ENCODE results near the gene SGMS1. TPM values are rescaled to one million over a fixed set of nuclear protein-coding genes. Genes with fewer than 3 reads are reported as not detected.

SGMS1 gene
- total RNA-seq, 3 donors from 2014 or later, result 10.6 to 16.5 (median 14.1) TPM

DNA sequence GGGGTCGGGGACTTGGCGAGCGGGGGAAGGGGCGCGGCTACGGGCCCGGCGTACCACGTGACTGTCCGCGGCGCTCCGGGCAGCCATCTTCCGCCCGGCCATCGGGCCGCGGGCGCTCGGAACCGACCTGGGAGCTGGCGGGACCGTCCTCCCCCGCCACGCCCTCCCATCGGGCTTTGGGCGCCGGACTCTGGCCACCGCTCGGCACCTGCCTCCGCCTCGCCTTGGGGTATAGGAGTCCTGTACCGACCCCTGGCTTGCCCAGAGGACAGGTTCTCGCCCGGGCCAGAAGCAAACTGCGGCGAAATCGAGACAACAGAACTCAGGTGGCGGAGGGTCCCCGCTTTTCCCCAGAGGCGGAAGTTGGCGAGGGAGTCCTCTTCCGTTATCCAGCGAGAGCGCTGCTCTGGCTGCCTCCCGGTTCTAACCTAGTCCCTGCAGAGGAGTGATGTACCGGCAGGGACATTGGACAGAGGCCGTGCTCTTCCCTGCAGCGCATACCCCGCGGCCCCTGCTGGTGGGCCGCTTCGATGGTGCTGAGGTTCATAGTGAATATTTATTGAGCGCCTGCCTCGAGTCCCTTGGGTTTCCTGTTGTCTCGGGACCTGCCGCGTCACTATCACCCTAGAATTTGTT is 1.2 kb upstream of the SGMS1 start:
- peak; percentile 54 for DNase-seq
- H3K4me1 Mint-ChIP-seq (ENCODE audit: low read depth), result peaks cover 42% of the 10 kb centered on the region
- H3K27me3 Mint-ChIP-seq (ENCODE audit: low read depth), result no peaks in the 10 kb centered on the region
- no peaks in the 10 kb centered on the region for H3K9me3 Mint-ChIP-seq
- H3K36me3 Mint-ChIP-seq (ENCODE audit: insufficient read depth), result no peaks in the 10 kb centered on the region
- peak; percentile 36 for ATAC-seq
- H3K4me3 Mint-ChIP-seq, result peak overlapping the region; percentile 89

DNA sequence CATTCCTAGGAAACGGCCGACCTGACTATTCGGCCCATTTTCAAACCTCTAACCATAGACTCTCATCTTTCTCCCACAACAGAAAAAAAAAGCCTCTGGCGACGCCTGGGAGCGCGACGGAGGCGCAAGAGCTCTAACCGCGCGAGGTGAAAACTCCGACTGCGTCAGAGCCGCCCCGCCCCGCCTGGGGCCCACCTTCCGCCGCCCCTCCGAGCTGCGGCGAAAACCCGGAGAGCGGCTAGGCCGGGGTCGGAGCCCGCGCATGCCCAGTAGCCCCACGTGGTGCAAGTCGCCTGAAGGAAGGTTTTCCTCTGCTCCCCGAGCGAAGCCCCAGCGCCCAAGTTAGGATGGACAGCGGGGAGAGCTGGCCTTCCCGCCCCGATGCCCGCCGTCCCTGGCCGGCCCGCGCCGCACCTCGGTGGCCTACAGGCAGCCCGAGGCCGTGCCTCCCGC is 683 bp upstream of the SGMS1 start:
- H3K4me1 Mint-ChIP-seq (ENCODE audit: low read depth), result peaks cover 42% of the 10 kb centered on the region
- DNase-seq (peak; percentile 97), ATAC-seq (peak; percentile 68 to 69)
- H3K36me3 Mint-ChIP-seq (ENCODE audit: insufficient read depth), result no peaks in the 10 kb centered on the region
- no peaks in the 10 kb centered on the region for H3K9me3 Mint-ChIP-seq
- no peaks in the 10 kb centered on the region for H3K27me3 Mint-ChIP-seq (ENCODE audit: low read depth)
- H3K4me3 Mint-ChIP-seq, result peak overlapping the region; percentile 96

DNA sequence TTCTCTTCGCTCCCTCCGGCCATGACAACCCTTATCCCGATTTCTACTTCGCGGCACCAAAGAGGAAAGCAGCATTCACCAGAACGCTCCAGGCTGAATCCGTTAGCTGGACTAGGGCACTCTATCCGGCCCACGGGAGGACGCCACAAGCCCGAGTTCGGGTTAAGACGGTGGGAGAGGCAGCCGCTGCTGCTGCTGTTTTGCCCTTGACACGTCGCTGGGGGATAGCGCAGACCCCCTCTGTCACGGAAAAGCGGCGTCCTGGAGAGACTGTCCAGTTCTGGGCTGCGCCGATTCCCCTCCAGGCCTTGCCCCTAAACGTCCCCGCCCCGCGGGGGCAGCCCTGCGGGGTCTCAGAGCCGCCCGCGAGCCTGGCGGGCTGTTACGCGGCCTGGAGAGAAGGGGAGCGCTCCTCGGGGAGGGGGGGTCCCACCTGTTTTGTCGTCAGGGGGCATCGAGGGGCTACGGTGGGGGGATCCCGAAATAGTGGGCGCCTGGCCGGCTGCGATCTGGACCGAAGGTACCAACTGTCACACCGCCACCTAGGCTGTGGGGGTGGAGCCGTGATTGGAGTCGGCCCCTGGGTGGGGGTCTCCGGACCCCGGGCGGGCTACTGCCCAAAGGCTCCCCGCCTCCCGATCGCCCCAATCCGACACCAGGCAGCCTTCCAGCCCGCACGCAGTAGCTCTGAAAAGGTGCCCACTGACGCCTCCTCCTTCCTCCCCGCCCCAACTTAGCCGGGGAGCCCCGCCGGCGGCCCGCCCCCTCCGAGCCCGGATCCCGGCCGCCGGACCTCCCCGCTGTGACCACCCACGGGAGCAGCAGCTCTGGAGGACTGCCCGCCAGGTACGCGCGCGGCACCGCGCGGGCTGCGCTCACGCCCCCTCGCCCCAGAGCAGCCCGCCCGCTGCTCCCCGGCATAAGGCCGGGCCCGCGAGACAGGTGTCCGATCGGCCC is 772 bp downstream of the SGMS1 start:
- ATAC-seq, result peak; percentile 15 to 21
- H3K36me3 Mint-ChIP-seq (ENCODE audit: insufficient read depth), result no peaks in the 10 kb centered on the region
- DNase-seq, result peak; percentile 26
- H3K4me3 Mint-ChIP-seq, result peak overlapping the region; percentile 96
- no peaks in the 10 kb centered on the region for H3K9me3 Mint-ChIP-seq
- peaks cover 51% of the 10 kb centered on the region for H3K4me1 Mint-ChIP-seq (ENCODE audit: low read depth)
- H3K27me3 Mint-ChIP-seq (ENCODE audit: low read depth), result no peaks in the 10 kb centered on the region

DNA sequence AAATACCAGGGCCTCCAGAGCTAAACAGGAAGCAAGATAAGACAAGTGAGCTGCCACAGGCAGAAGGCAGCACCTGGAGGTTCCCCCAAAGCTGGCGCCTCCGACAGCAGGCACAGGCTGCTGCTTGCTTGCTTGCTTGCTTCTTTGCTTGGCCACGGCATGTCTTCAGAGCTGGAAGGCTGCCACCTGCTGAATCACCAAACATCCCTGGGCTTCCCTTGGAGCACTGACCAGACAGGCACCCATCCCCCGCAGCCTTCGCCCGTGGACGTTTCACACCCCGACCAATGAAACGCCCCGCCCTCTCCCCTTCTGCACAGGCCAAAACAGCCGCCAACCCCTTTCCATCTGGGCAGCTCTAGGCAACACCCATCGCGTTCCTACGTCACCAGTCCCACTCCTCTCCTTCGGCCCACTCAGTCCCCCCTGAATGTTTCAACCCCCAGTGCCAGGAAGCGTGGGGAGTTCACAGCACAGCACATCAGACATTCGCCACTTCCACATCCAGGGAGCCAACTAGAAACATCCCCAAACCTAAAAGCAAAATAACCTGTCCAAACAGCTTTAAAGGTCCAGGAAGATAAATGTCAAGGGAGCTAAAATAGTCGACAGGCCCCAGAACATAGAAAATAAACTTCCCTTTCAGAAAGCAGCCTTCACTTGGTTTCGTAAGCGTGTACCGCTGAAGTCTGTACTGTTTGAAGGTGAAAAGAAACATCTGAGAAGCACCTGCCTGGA is 1.6 kb downstream of the SGMS1 start:
- Mint-ChIP-seq H3K27me3 (ENCODE audit: low read depth) (no peaks in the 10 kb centered on the region), H3K4me3 (peak overlapping the region; percentile 96), H3K4me1 (ENCODE audit: low read depth) (peaks cover 55% of the 10 kb centered on the region), H3K9me3 (no peaks in the 10 kb centered on the region), H3K36me3 (ENCODE audit: insufficient read depth) (no peaks in the 10 kb centered on the region)
- ATAC-seq (no peak), DNase-seq (peak; percentile 48)

DNA sequence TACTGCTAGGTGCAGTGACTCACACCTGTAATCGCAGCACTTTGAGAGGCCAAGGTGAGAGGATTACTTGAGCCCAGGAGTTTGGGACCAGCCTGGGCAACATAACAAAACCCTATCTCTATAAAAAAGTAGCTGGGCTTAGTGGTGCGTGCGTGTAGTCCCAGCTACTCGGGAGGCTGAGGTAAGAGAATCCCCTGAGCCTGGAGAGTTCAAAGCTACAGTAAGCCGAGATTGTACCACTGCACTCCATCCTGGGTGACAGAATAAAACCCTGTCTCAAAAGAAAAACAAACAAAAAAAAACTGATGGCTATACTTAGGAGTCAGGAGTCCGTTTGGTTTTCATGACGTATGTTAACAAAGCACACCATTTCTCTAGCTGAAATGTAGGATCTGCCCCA is 2.9 kb downstream of the SGMS1 start:
- Mint-ChIP-seq H3K4me3 (peak overlapping the region; percentile 37), H3K4me1 (ENCODE audit: low read depth) (peaks cover 56% of the 10 kb centered on the region), H3K36me3 (ENCODE audit: insufficient read depth) (no peaks in the 10 kb centered on the region), H3K27me3 (ENCODE audit: low read depth) (no peaks in the 10 kb centered on the region), H3K9me3 (no peaks in the 10 kb centered on the region)
- ATAC-seq, result no peak
- DNase-seq, result no peak

DNA sequence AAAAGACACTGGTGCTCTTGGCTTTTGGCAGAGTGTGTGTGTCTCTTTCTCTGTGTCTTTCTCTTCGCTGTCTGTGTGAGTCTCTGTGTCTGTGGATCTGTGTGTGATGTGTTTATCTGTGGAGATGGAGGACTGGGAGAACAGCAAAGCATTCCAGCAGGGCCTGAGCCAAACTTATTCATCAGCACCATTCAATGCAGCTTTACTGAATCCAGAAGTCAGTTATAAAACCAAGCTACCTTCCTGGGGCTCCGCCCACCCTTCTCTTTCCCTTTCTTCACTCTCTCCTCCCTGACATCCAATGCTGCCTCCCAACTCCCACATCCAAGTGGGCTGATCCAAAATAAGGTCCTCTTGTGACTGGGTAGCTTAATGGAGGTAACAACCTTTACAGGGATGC is 3.9 kb downstream of the SGMS1 start:
- Mint-ChIP-seq H3K9me3 (no peaks in the 10 kb centered on the region), H3K27me3 (ENCODE audit: low read depth) (no peaks in the 10 kb centered on the region), H3K36me3 (ENCODE audit: insufficient read depth) (no peaks in the 10 kb centered on the region), H3K4me1 (ENCODE audit: low read depth) (peaks cover 55% of the 10 kb centered on the region), H3K4me3 (no peak overlapping the region)
- ATAC-seq (no peak), DNase-seq (no peak)

DNA sequence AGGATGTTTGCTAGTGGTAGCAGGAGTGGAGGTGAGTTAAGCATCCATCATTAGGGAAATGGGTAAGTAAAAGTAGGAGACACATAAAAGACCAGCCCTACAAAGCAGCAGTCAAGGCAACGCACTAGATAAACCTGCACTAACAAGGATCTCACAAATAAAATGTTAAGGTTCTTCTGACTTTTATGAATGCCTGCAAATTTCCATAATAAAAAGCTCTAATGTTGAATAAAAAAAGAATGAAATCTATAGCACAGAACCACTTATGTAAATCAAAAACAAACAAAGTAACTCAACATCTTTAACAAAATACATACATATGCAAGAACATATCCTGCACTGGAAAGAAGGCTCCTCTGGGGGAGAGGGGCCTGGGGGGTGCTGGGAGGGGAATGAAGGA is 4.6 kb downstream of the SGMS1 start:
- Mint-ChIP-seq H3K9me3 (no peaks in the 10 kb centered on the region), H3K27me3 (ENCODE audit: low read depth) (no peaks in the 10 kb centered on the region), H3K4me1 (ENCODE audit: low read depth) (peaks cover 62% of the 10 kb centered on the region), H3K4me3 (peak overlapping the region; percentile 31), H3K36me3 (ENCODE audit: insufficient read depth) (no peaks in the 10 kb centered on the region)
- no peak for DNase-seq
- ATAC-seq, result no peak

DNA sequence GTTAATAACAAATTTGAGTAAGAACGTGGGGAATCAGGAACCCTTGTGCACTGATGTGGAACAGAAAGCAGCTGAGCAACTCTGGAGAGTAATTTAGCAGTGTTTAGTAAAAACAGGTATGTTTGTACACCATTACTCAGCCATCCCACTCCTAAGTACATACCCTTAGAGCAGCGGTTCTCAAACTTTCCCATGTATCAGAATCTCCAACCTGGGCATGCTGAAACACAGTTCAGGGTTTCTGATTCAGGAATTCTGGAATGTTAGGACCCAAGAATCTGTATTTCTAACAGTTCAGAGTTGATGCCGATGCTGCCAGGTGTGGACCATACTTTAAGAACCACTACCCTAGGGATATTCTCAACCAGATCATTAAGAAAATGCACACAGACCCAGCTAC is 5.1 kb downstream of the SGMS1 start:
- Mint-ChIP-seq H3K4me3 (peak overlapping the region; percentile 31), H3K4me1 (ENCODE audit: low read depth) (peaks cover 68% of the 10 kb centered on the region), H3K36me3 (ENCODE audit: insufficient read depth) (no peaks in the 10 kb centered on the region), H3K9me3 (no peaks in the 10 kb centered on the region), H3K27me3 (ENCODE audit: low read depth) (no peaks in the 10 kb centered on the region)
- no peak for ATAC-seq
- DNase-seq, result no peak

DNA sequence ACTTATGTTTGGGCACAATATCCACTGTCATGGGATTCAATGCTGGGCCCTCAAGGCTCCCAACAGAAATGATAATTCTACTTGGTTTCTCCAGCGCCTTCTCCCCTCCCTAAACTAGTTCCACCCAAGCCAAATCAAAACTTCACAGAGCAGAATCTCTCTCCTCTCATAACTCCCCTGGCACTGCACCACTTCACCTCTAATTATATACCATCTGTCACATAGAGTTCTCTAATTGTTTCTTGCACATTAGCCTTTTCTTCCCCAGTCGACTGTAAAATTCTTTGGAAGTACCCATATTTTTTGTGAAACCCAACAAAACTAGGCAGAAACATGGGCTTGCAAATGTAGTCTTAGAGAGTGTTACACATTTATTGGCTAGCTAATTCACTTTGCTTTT is 8.1 kb downstream of the SGMS1 start:
- H3K9me3 Mint-ChIP-seq, result no peaks in the 10 kb centered on the region
- DNase-seq, result no peak
- H3K4me3 Mint-ChIP-seq, result no peak overlapping the region
- peaks cover 73% of the 10 kb centered on the region for H3K4me1 Mint-ChIP-seq (ENCODE audit: low read depth)
- no peaks in the 10 kb centered on the region for H3K27me3 Mint-ChIP-seq (ENCODE audit: low read depth)
- no peaks in the 10 kb centered on the region for H3K36me3 Mint-ChIP-seq (ENCODE audit: insufficient read depth)
- ATAC-seq, result no peak

DNA sequence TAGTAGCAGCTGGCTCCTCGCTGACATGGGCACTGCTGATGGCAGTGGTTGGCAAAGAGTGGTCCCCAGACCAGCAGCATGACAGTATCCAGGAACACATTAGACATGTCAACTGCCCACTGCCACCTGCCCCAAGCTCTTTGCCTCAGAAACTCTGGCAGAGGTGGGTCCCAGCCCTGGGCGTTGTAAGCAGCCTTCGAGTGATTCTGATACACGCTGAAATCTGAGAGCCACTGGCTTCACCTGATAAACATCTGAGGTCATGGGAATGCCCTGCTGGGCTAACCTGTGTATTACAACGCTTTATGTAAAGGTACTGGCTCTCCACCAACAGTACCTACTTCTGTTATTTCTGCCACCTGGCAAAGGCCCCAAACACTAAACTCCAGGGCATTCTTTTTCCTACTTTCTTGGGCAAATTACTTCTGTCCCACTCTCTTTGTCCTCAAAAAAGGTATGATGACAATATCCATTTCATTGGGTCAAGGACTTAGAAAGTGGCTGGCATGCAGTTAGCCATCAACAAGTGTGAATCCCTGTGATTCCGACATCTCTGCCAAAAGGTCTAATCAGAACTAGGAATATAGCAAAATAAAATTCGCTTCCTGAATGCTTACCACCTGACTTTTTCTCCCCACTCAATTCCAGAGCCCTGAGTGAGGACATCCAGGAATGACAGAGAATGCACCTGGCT is 9.2 kb downstream of the SGMS1 start:
- Mint-ChIP-seq H3K9me3 (no peaks in the 10 kb centered on the region), H3K27me3 (ENCODE audit: low read depth) (no peaks in the 10 kb centered on the region), H3K4me1 (ENCODE audit: low read depth) (peaks cover 64% of the 10 kb centered on the region), H3K36me3 (ENCODE audit: insufficient read depth) (no peaks in the 10 kb centered on the region), H3K4me3 (no peak overlapping the region)
- DNase-seq, result no peak
- ATAC-seq, result peak; percentile 48 to 66

DNA sequence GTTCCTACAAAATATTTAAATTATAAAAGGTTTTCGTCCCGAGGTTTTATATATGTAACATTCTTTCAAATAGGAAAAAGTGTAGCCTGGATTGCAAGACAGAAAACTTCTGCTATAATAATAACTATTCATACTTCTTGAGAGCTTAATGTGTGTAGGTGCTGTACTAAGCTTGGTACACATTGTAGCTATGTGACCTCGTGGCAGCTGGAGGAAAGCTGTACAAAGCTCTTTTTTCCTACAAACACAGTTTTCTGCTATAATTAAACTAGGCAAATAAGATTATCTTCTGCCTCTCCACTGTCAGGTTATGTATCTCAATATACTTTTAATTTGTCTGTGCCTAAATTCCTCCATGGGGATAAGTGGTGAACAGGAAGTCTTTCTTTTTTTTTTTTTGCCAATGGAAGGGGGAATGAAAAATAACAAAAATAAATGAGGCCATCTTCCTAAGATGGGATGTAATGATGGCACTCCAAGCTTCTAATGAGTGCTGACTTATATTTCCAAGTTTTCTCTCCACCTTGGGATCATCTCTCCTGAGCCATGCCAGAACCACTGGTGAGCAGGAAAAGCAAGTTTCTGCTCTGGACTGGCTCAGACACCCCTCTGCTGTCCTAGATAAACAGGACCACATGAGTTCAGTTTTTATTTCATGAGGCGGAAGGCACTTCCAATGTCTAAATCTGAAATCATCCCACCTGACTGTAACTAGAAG is 9.9 kb downstream of the SGMS1 start:
- DNase-seq (no peak), ATAC-seq (no peak)
- Mint-ChIP-seq H3K9me3 (no peaks in the 10 kb centered on the region), H3K4me3 (no peak overlapping the region), H3K4me1 (ENCODE audit: low read depth) (peaks cover 56% of the 10 kb centered on the region), H3K27me3 (ENCODE audit: low read depth) (no peaks in the 10 kb centered on the region), H3K36me3 (ENCODE audit: insufficient read depth) (no peaks in the 10 kb centered on the region)

DNA sequence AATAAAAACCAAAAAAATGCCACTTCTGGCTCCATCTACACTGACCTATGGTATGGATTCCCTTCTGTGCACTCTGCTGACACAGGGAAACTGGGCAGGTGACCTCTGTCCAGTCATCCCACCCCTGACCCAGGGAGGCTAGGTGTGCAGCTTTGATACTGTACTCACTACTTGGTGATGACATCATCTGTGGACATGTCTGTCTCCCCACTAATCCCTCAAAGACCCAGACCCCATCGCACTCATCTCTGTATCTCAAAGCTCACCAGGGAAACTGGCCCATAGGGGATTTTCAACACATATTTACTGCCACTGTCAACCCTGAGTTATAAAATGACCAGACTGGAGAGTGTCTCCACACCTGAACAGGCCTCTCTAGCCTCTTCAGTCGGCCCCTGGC is 10.6 kb downstream of the SGMS1 start:
- DNase-seq, result no peak
- no peaks in the 10 kb centered on the region for H3K36me3 Mint-ChIP-seq (ENCODE audit: insufficient read depth)
- peaks cover 49% of the 10 kb centered on the region for H3K4me1 Mint-ChIP-seq (ENCODE audit: low read depth)

DNA sequence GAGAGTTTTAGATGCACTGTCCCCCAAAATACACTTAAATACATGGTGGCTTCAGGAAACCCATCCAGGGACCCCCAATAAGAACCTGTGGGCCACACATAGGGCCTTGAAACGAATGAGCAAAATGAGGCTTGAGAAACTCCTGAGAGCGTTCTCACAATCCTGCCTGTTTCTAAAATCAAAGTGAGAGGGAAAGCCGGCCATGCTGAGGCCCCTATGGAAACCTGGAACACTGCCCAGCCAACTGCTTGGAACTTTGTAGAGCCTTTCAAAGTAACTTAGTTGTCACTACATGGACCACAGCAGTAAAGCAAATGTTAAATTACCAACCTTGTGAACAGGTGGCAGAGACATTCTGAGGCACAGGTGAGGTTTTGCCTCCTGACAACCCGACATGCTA is 13.4 kb downstream of the SGMS1 start:
- no peak overlapping the region for H3K4me3 Mint-ChIP-seq
- peaks cover 61% of the 10 kb centered on the region for H3K4me1 Mint-ChIP-seq (ENCODE audit: low read depth)
- ATAC-seq (no peak), DNase-seq (no peak)
- no peaks in the 10 kb centered on the region for H3K27me3 Mint-ChIP-seq (ENCODE audit: low read depth)
- H3K36me3 Mint-ChIP-seq (ENCODE audit: insufficient read depth), result no peaks in the 10 kb centered on the region
- H3K9me3 Mint-ChIP-seq, result no peaks in the 10 kb centered on the region

More for the DNA sequence above, 10.6 kb downstream of the SGMS1 start:
- no peak for ATAC-seq
- no peaks in the 10 kb centered on the region for H3K27me3 Mint-ChIP-seq (ENCODE audit: low read depth)
- H3K4me3 Mint-ChIP-seq, result no peak overlapping the region
- no peaks in the 10 kb centered on the region for H3K9me3 Mint-ChIP-seq

All from activated T-cell treated with anti-CD3 and anti-CD28 coated beads, Interleukin-2, amount 50 U/mL, for 4 hours (primary cell).